Measurements from ENCODE around the gene TRMT112.

The TRMT112 gene

GRCh38 chr11:64351136-64351631, 33.8 kb upstream of the TRMT112 start:
- no peak for DNase-seq (ENCODE audit: low read depth)

- no peak for DNase-seq (ENCODE audit: low read depth)
These were observed 32.0 kb upstream of the TRMT112 start for GRCh38 chr11:64349404-64349803.

GRCh38 chr11:64349025-64349387, 31.6 kb upstream of the TRMT112 start:
- no peak for DNase-seq (ENCODE audit: low read depth)

GRCh38 chr11:64348383-64349024, 31.1 kb upstream of the TRMT112 start:
- DNase-seq (ENCODE audit: low read depth): no peak

GRCh38 chr11:64347193-64347867, 30.0 kb upstream of the TRMT112 start:
- no peak for DNase-seq (ENCODE audit: low read depth)

GRCh38 chr11:64344787-64345186, 27.4 kb upstream of the TRMT112 start:
- no peak for DNase-seq (ENCODE audit: low read depth)

- DNase-seq (ENCODE audit: low read depth): no peak
These were observed 26.6 kb upstream of the TRMT112 start for GRCh38 chr11:64343767-64344559.

- DNase-seq (ENCODE audit: low read depth): no peak
These were observed 25.7 kb upstream of the TRMT112 start for GRCh38 chr11:64342869-64343745.

GRCh38 chr11:64341851-64342791, 24.8 kb upstream of the TRMT112 start:
- DNase-seq (ENCODE audit: low read depth): peak; percentile 85

GRCh38 chr11:64341429-64341828, 24.1 kb upstream of the TRMT112 start:
- DNase-seq (ENCODE audit: low read depth): no peak

GRCh38 chr11:64340671-64341335, 23.4 kb upstream of the TRMT112 start:
- DNase-seq (ENCODE audit: low read depth): no peak

- no peak for DNase-seq (ENCODE audit: low read depth)
These were observed 22.5 kb upstream of the TRMT112 start, which contains the start of gene CCDC88B for GRCh38 chr11:64339754-64340408. Gene CCDC88B (plus strand): TSS chr11:64340204. CDS start chr11:64340267, 63 bp downstream.

GRCh38 chr11:64339286-64339685, 21.9 kb upstream of the TRMT112 start:
- DNase-seq (ENCODE audit: low read depth): no peak

GRCh38 chr11:64338716-64339115, 21.4 kb upstream of the TRMT112 start:
- DNase-seq (ENCODE audit: low read depth): no peak

GRCh38 chr11:64337538-64338249, 20.3 kb upstream of the TRMT112 start:
- DNase-seq (ENCODE audit: low read depth): no peak

- peak; percentile 61 for DNase-seq (ENCODE audit: low read depth)
These were observed 17.7 kb upstream of the TRMT112 start for GRCh38 chr11:64334764-64335735.

- DNase-seq (ENCODE audit: low read depth): no peak
These were observed 16.2 kb upstream of the TRMT112 start for GRCh38 chr11:64333556-64333955.

All from fibroblast of gingiva (primary cell).